Suprapubic skin (tissue), 4 donors: ENCODE results near the gene PDLIM4. TPM values are rescaled to one million over a fixed set of nuclear protein-coding genes. Genes with fewer than 3 reads are reported as not detected.

ENCODE experiments used
- DNase-seq, 2 donors: peaks; one replicate each; pipeline ENCODE4 v3.0.0-alpha.2; 2019; ENCODE audit warnings: low spot score in 2 of 2
- H3K27ac ChIP-seq: fragments of 200-600 bp; sonication (generic); one replicate; pipeline ENCODE4 v1.5.1; 2019
- H3K27me3 ChIP-seq: fragments of 200-600 bp; sonication (generic); one replicate; pipeline ENCODE4 v1.5.1; 2019
- H3K36me3 ChIP-seq: fragments of 200-600 bp; sonication (generic); one replicate; pipeline ENCODE4 v1.5.1; 2019
- H3K4me1 ChIP-seq: fragments of 200-600 bp; sonication (generic); one replicate; pipeline ENCODE4 v1.5.1; 2019
- H3K4me3 ChIP-seq: fragments of 200-600 bp; sonication (generic); one replicate; pipeline ENCODE4 v1.5.1; 2019; ENCODE audit warnings: mild to moderate bottlenecking
- H3K9me3 ChIP-seq: fragments of 200-600 bp; sonication (generic); one replicate; pipeline ENCODE4 v1.5.1; 2019
- CTCF ChIP-seq, 2 donors: fragments of 200-600 bp in 1 of 2; fragments of 450-650 bp in 1 of 2; sonication (generic) in 1 of 2; IDR thresholded peaks; one replicate each; pipeline ENCODE4 v1.5.1; 2016 to 2019; ENCODE audit warnings: antibody characterized with exemption in 2 of 2, mild to moderate bottlenecking in 1 of 2, moderate library complexity in 1 of 2
- EP300 ChIP-seq: sonication (generic); formaldehyde crosslinking; IDR thresholded peaks from one replicate; pipeline ENCODE4 v1.6.1; 2017; ENCODE audit warnings: antibody characterized with exemption
- POLR2A ChIP-seq, 2 donors: fragments of 450-650 bp; IDR thresholded peaks; one replicate each; pipeline ENCODE4 v1.6.1; 2017; ENCODE audit warnings: antibody characterized with exemption in 2 of 2, mild to moderate bottlenecking in 2 of 2, moderate library complexity in 2 of 2
- POLR2AphosphoS5 ChIP-seq, 3 donors: sonication (generic); formaldehyde crosslinking; IDR thresholded peaks; one replicate each; pipeline ENCODE4 v1.6.1; 2017; ENCODE audit warnings: antibody characterized with exemption in 3 of 3
- whole genome bisulfite sequencing: methylation state at CpG from one replicate; pipeline ENCODE4 v1.1.5; 2018; 5-methylcytosine and 5-hydroxymethylcytosine counted together
- total RNA-seq, 4 donors: library from RNA; depleted of rRNA; stranded (reverse); fragments of >200 nt; gene quantifications; one replicate each; pipeline ENCODE4 v1.1.0, GENCODE V29; 2016

PDLIM4 gene
- total RNA-seq, 4 donors from 2014 or later: 110 to 128 (median 114) TPM

- Histone ChIP-seq H3K4me1 (peaks cover 54% of the 10 kb centered on the region), H3K36me3 (peaks cover 46% of the 10 kb centered on the region), H3K27me3 (no peaks in the 10 kb centered on the region), H3K4me3 (no peak overlapping the region), H3K9me3 (no peaks in the 10 kb centered on the region), H3K27ac (no peak overlapping the region)
- 65% methylated on average over 4 of the region's 8 CpGs for WGBS
- TF ChIP-seq POLR2A (IDR thresholded peaks at IDR 0.05) (no peak), CTCF (IDR thresholded peaks at IDR 0.05) (no peak), EP300 (no peak), POLR2AphosphoS5 (IDR thresholded peaks at IDR 0.05) (no peak)
- DNase-seq: no peak
These were observed 11.5 kb downstream of the PDLIM4 start for GRCh38 chr5:132268769-132269551.

GRCh38 chr5:132269635-132270334, 12.3 kb downstream of the PDLIM4 start:
- H3K27ac ChIP-seq: no peak overlapping the region
- H3K36me3 ChIP-seq: peaks cover 44% of the 10 kb centered on the region
- no peak overlapping the region for H3K4me3 ChIP-seq
- peaks cover 49% of the 10 kb centered on the region for H3K4me1 ChIP-seq
- H3K9me3 ChIP-seq: no peaks in the 10 kb centered on the region
- TF ChIP-seq POLR2A (IDR thresholded peaks at IDR 0.05) (no peak), CTCF (IDR thresholded peaks at IDR 0.05) (no peak), POLR2AphosphoS5 (IDR thresholded peaks at IDR 0.05) (no peak), EP300 (no peak)
- 83% methylated on average over 3 of the region's 3 CpGs for WGBS
- DNase-seq: no peak
- no peaks in the 10 kb centered on the region for H3K27me3 ChIP-seq

GRCh38 chr5:132270335-132270665, 12.8 kb downstream of the PDLIM4 start:
- TF ChIP-seq CTCF (IDR thresholded peaks at IDR 0.05): no peak
- TF ChIP-seq POLR2AphosphoS5 (IDR thresholded peaks at IDR 0.05): no peak
- no peak for TF ChIP-seq EP300
- no peak for TF ChIP-seq POLR2A (IDR thresholded peaks at IDR 0.05)
- Histone ChIP-seq H3K36me3 (peaks cover 43% of the 10 kb centered on the region), H3K4me3 (no peak overlapping the region), H3K9me3 (no peaks in the 10 kb centered on the region), H3K27me3 (no peaks in the 10 kb centered on the region), H3K27ac (no peak overlapping the region), H3K4me1 (peaks cover 44% of the 10 kb centered on the region)
- WGBS: 100% methylated on average over 1 of the region's 1 CpG
- DNase-seq: no peak

DNA sequence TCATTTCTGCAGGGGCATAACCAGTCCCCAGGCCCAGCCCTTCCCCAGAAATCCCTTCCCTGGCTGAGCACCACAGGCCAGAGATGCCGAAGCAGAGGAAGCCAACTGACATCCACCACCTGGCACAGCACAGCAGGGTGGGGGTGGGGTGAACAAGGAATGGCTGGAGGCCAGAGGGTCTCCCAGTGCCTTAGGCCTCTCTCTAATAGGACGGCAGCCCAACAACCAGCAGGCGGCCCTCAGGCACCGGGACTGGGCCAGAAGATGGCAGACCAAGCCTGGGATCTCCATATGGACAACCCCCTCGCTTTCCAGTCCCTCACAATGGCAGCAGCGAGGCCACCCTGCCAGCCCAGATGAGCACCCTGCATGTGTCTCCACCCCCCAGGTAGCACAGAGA, 13.2 kb downstream of the PDLIM4 start:
- no peak overlapping the region for H3K4me3 ChIP-seq
- 100% methylated on average over 1 of the region's 6 CpGs for WGBS
- DNase-seq: no peak
- TF ChIP-seq EP300 (no peak), POLR2AphosphoS5 (IDR thresholded peaks at IDR 0.05) (no peak), POLR2A (IDR thresholded peaks at IDR 0.05) (no peak), CTCF (IDR thresholded peaks at IDR 0.05) (no peak)
- peaks cover 43% of the 10 kb centered on the region for H3K36me3 ChIP-seq
- H3K9me3 ChIP-seq: no peaks in the 10 kb centered on the region
- no peaks in the 10 kb centered on the region for H3K27me3 ChIP-seq
- peaks cover 40% of the 10 kb centered on the region for H3K4me1 ChIP-seq
- no peak overlapping the region for H3K27ac ChIP-seq
